HCEC 1CT (cell line): Measurements from ENCODE around the gene CLIP2.

Experiments used
- DNase-seq: peaks from one replicate; pipeline ENCODE4 v3.0.0-alpha.2; 2017

CLIP2 gene

DNA sequence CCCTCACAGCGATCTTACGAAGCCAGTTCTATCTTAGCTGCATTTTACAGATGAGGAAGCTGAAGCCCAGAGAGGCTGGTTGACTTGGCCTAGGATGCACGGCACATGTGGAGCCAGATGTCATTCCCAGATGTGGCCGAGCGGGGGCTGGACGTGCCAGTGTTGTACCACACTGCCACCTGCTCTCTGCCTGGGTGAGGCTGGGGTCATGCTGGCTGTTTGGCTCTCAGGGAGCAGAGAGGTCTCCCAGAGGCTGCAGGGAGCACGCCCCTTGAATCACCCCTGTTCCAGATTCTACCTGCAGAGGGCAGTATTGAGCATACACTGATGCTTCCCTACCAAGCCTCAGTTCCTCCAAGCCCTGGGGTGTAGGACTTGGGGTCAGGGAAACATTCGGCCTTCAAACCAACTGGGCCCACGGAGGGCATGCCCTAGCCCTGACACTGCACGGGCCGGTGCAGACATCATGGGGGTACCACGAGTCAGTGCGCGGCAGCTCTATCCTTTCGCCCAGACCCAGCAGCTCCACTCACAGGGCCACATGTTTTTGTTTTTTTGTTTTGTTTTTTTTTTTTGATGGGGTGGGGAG, 160.7 kb downstream of the CLIP2 start:
- peak; percentile 18 for DNase-seq

DNA sequence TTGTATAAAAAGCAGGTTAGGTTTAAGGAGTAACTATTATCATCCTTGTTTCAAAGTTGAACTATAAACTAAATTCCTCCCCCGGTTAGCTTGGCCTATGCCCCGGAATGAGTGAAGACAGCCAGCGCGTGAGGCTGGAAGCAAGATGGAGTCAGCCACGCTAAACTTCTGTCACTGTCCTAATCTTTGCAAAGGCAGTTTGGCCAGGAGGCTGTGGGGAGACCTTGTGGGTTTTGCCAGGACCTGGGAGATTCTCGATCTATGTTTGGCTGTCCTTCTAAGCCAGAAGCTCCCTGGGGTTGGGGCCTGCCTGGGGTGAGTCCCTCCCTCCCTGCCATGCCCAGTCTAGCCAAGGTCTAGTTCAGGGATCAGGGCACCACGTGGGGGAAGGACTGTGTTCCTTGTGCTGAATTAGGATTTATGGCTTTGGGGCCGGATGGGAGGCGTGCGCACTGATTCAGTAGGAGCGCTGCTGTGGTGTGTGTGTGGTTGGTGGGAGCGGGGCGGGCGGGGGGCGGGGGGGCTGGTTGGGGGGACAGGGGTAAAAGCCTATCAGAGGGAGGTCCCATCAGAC, 163.6 kb downstream of the CLIP2 start:
- DNase-seq: peak; percentile 51

DNA sequence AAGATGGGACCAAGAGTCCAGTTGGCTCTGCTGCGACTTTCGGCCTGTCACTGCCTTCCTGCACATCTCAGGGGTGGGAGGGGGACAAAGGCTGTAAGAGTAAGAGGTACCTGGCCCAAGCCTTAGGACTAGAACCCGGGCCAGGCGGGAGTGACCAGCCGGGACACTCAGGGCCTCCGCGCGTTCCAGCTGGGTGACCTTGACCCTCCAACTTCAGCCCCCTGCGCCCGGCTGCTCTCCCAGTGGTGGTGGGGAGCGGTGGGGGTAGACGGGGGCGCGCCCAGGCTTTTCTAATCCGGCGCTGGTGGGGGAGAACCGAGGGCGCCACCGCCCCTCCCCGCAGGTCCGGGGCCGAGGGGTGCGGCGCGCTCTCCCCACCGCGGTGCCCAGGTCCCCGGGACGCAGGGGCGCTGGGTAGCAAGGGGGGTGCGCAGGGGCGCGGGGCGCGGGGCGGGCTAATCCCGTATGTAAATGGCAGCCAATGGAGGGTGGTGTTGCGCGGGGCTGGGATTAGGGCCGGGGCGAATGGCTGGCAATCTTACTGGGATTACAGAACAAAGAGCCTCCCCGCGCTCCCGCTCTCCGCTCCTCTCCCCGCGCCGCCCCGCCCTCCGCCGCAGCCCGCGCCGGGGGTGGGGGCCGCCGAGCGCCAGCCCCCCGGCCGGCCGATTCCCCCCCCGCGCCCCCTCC, 164.3 kb downstream of the CLIP2 start, which contains the start of gene GTF2IRD1:
Gene GTF2IRD1 (plus strand): TSS at position 585 of the 690 bp plus-strand sequence. CDS start 54,175 bp downstream, outside the sequence.
- DNase-seq: peak; percentile 65

- no peak for DNase-seq
Observed at GRCh38 chr7:74454021-74454924, 165.1 kb downstream of the CLIP2 start.

GRCh38 chr7:74454925-74455288, 165.7 kb downstream of the CLIP2 start:
- no peak for DNase-seq

- DNase-seq: no peak
Observed at GRCh38 chr7:74455291-74455804, 166.1 kb downstream of the CLIP2 start.
